Heart right ventricle (tissue), 16 donors: Measurements from ENCODE around the gene STAT6. TPM values are rescaled to one million over a fixed set of nuclear protein-coding genes. Genes with fewer than 3 reads are reported as not detected.

Source experiments
- ATAC-seq, 8 donors: fragments of 200-7000 bp; cut with Tn5 transposase; one replicate each; pipeline ENCODE4 v1.9.1; 2020; ENCODE audit warnings: mild to moderate bottlenecking in 8 of 8, moderate library complexity in 8 of 8, moderate number of reproducible peaks in 1 of 8
- DNase-seq, 2 donors: peaks; one replicate each; pipeline ENCODE4 v3.0.0-alpha.2; 2020
- H3K27ac ChIP-seq, 10 donors: fragments of 200-600 bp; sonication (generic) in 2 of 10; one replicate each; pipeline versions ENCODE4 v1.5.0 to v1.8.0; 2020 to 2022; ENCODE audit warnings: mild to moderate bottlenecking in 3 of 10
- H3K27me3 ChIP-seq, 7 donors: fragments of 200-600 bp; one replicate each; pipeline ENCODE4 v1.8.0; 2021 to 2022; ENCODE audit warnings: mild to moderate bottlenecking in 2 of 7
- H3K36me3 ChIP-seq, 9 donors: fragments of 200-600 bp; sonication (generic) in 1 of 9; one replicate each; pipeline versions ENCODE4 v1.5.0 to v1.8.0; 2020 to 2022; ENCODE audit warnings: mild to moderate bottlenecking in 2 of 9
- H3K4me1 ChIP-seq, 9 donors: fragments of 200-600 bp; sonication (generic) in 1 of 9; one replicate each; pipeline versions ENCODE4 v1.5.0 to v1.8.0; 2020 to 2022; ENCODE audit warnings: mild to moderate bottlenecking in 4 of 9
- H3K4me3 ChIP-seq, 10 donors: fragments of 200-600 bp; sonication (generic) in 2 of 10; one replicate each; pipeline versions ENCODE4 v1.5.0 to v1.8.0; 2020 to 2022; ENCODE audit warnings: mild to moderate bottlenecking in 7 of 10, moderate library complexity in 2 of 10
- H3K9me3 ChIP-seq, 11 donors: fragments of 200-600 bp in 10 of 11; sonication (generic) in 2 of 11; one replicate each; pipeline versions ENCODE4 v1.5.0 to v1.8.0; 2013 to 2022; ENCODE audit warnings: mild to moderate bottlenecking in 2 of 11, control low read depth in 1 of 11, moderate library complexity in 1 of 11
- CTCF ChIP-seq, 9 donors: fragments of 200-600 bp; sonication (generic) in 2 of 9; IDR thresholded peaks; one replicate each; pipeline versions ENCODE4 v1.5.0 to v1.8.0; 2021 to 2022; ENCODE audit warnings: antibody characterized with exemption in 9 of 9, mild to moderate bottlenecking in 5 of 9, moderate library complexity in 1 of 9
- WGBS, 2 donors: extraction: QIAGEN DNeasy Blood & Tissue Kit; methylation state at CpG; one replicate each; pipeline ENCODE4 v1.1.7; 2013; ENCODE audit warnings: inconsistent platforms in 1 of 2; 5-methylcytosine and 5-hydroxymethylcytosine counted together
- intact Hi-C, 10 donors: fragments of 100-400 bp; cut with DNase I; formaldehyde crosslinking; loops; one replicate each; pipeline versions ENCODE4 v1.11.1 to v1.14.2; 2022
- polyA plus RNA-seq, 2 donors: library from polyadenylated mRNA; stranded (reverse); fragments of 200-250 nt; gene quantifications; one replicate each; pipeline ENCODE4 v1.2.3, GENCODE V29; 2013
- total RNA-seq, 10 donors: library from RNA; stranded (reverse); fragmentation: NEBNext Ultra II Directional in 3 of 10; extraction: Animal tissue kit (Norgen Biotek cat#: 25700) in 3 of 10; gene quantifications; one replicate each; pipeline versions ENCODE4 v1.2.1 to v1.2.4, GENCODE V29; 2021 to 2023
- donor health status: Arrhythmogenic right ventricular cardiomyopathy.
- donor health status: ischemic (EF 13 %, LVEDD 7.1; RV severe dilation, severe dysfunction).
- donor health status: healthy with polysubstance abuse.
- donor health status: DM: no; HTN: yes; CAD: no.
- donor health status: DM: no; HTN: no; CAD: no.
- donor health status: ischemic (EF 25% LVEDD 6.9; RV normal size, moderate dysfunction).
- donor health status: ischemic (EF 25% LVEDD 5.7; RV mildly dilated, moderate dysfunction).
- donor health status: healthy.
- donor health status: DM: yes; HTN: yes; CAD: no.
- donor health status: Ischemic cardiomyopathy.
- donor health status: ischemic (EF 35%, LVEDD 5.7; RV mildly dilated, moderate dysfunction).
- donor health status: nonischemic (EF 11% LVEDD 7.7; RV severe dilation, severe dysfunction).
- donor health status: DM: yes; HTN: yes; CAD: no.
- donor health status: PGD.
- donor health status: ischemic (EF 29% LVEDD 5.4; RV normal size, mild dysfunction).
- donor health status: nonischemic (EF 23%, LVEDD 6.1; RV moderate dilation, normal function).

The STAT6 gene
- total and polyA plus RNA-seq, 12 donors = 23.3 to 77.8 (median 38.0) TPM

- Histone ChIP-seq H3K27ac (no peak overlapping the region), H3K27me3 (no peaks in the 10 kb centered on the region), H3K9me3 (no peaks in the 10 kb centered on the region), H3K36me3 (peaks cover 0 to 99% (median 34%) of the 10 kb centered on the region in 9 donors), H3K4me3 (no peak overlapping the region), H3K4me1 (peaks cover 0 to 26% (median 11%) of the 10 kb centered on the region in 9 donors)
- no peak for DNase-seq
- no peak for TF ChIP-seq CTCF (IDR thresholded peaks at IDR 0.05)
- intact Hi-C loops = no loop called here
- WGBS, 2 donors = 89 to 91% methylated on average over 7 of the region's 7 CpGs
- ATAC-seq = no peak
Observed at GRCh38 chr12:57103856-57104255, 7.3 kb downstream of the STAT6 start.

GRCh38 chr12:57101892-57102695, 9.1 kb downstream of the STAT6 start:
- ATAC-seq = peak in 1 of 8 donors; percentile 6
- Histone ChIP-seq H3K36me3 (peaks cover 0 to 99% (median 40%) of the 10 kb centered on the region in 9 donors), H3K4me1 (peaks cover 0 to 11% (median 3%) of the 10 kb centered on the region in 9 donors), H3K27me3 (no peaks in the 10 kb centered on the region), H3K4me3 (no peak overlapping the region), H3K27ac (peak overlapping the region in 1 of 10 donors; percentile 60), H3K9me3 (no peaks in the 10 kb centered on the region)
- no peak for DNase-seq
- TF ChIP-seq CTCF (IDR thresholded peaks at IDR 0.05) = no peak
- intact Hi-C loops = no loop called here
- 68 to 76% methylated on average over 15 of the region's 15 CpGs for WGBS, 2 donors

GRCh38 chr12:57099766-57100165, 11.4 kb downstream of the STAT6 start:
- Histone ChIP-seq H3K4me3 (no peak overlapping the region), H3K36me3 (peaks cover 0 to 99% (median 47%) of the 10 kb centered on the region in 9 donors), H3K27ac (no peak overlapping the region), H3K27me3 (no peaks in the 10 kb centered on the region), H3K9me3 (no peaks in the 10 kb centered on the region), H3K4me1 (peaks cover 0 to 11% (median 0%) of the 10 kb centered on the region in 9 donors)
- DNase-seq (no peak), ATAC-seq (no peak)
- 74 to 75% methylated on average over 12 of the region's 12 CpGs for WGBS, 2 donors
- intact Hi-C loops = no loop called here
- no peak for TF ChIP-seq CTCF (IDR thresholded peaks at IDR 0.05)

GRCh38 chr12:57099047-57099714, 12.0 kb downstream of the STAT6 start:
- Histone ChIP-seq H3K27me3 (no peaks in the 10 kb centered on the region), H3K4me3 (no peak overlapping the region), H3K36me3 (peaks cover 0 to 99% (median 45%) of the 10 kb centered on the region in 9 donors), H3K9me3 (no peaks in the 10 kb centered on the region), H3K4me1 (peaks cover 0 to 17% (median 3%) of the 10 kb centered on the region in 9 donors), H3K27ac (peak overlapping the region in 1 of 10 donors; percentile 14)
- WGBS, 2 donors = 77 to 81% methylated on average over 11 of the region's 11 CpGs
- DNase-seq (no peak), ATAC-seq (no peak)
- TF ChIP-seq CTCF (IDR thresholded peaks at IDR 0.05) = no peak
- intact Hi-C loops = no loop called here
